Renal pelvis (tissue), 3 donors: ENCODE measurements around the gene EFNA2. TPM values are rescaled to one million over a fixed set of nuclear protein-coding genes. Genes with fewer than 3 reads are reported as not detected.

ENCODE experiments used
- polyA plus RNA-seq, 3 donors: library from polyadenylated mRNA; unstranded; fragments of 120-200 nt; gene quantifications; one replicate each; pipeline ENCODE4 v1.2.1, GENCODE V29; 2013; ENCODE audit not compliant: insufficient read length in 3 of 3

The EFNA2 gene
- polyA plus RNA-seq, 3 donors = 2.2 to 4.4 (median 3.8) TPM

Other genes starting within 250 kb of the EFNA2 start
- gene ABCA7, start 245.8 kb upstream of the EFNA2 start, polyA plus RNA-seq = 10 to 100 TPM in 1 of 3 donors, 1 to 10 TPM in 2; 8.9 to 11.6 (median 9.6) TPM
- gene ARHGAP45, start 218.7 kb upstream of the EFNA2 start, polyA plus RNA-seq = 10 to 100 TPM in 2 of 3 donors, 1 to 10 TPM in 1; 10.0 to 14.9 (median 14.8) TPM
- gene POLR2E, start 190.5 kb upstream of the EFNA2 start, polyA plus RNA-seq = 100 to 1,000 TPM; 162 to 168 (median 165) TPM
- 100 to 1,000 TPM; 246 to 301 (median 294) TPM for gene GPX4, start 181.9 kb upstream of the EFNA2 start, polyA plus RNA-seq
- gene SBNO2, start 111.6 kb upstream of the EFNA2 start, polyA plus RNA-seq = 10 to 100 TPM; 18.1 to 22.1 (median 20.2) TPM
- 10 to 100 TPM; 57.3 to 65.3 (median 60.8) TPM for gene STK11, start 80.1 kb upstream of the EFNA2 start, polyA plus RNA-seq
- 1 to 10 TPM; 2.0 to 3.2 (median 2.7) TPM for gene CBARP, start 47.9 kb upstream of the EFNA2 start, polyA plus RNA-seq
- gene ATP5F1D, start 44.1 kb upstream of the EFNA2 start, polyA plus RNA-seq = 100 to 1,000 TPM; 119 to 152 (median 149) TPM
- gene MIDN, start 37.3 kb upstream of the EFNA2 start, polyA plus RNA-seq = 10 to 100 TPM; 66.2 to 74.7 (median 68.1) TPM
- gene CIRBP, start 16.5 kb upstream of the EFNA2 start, polyA plus RNA-seq = 100 to 1,000 TPM; 778 to 993 (median 799) TPM
- gene FAM174C, start 10.3 kb upstream of the EFNA2 start, polyA plus RNA-seq = 10 to 100 TPM; 25.3 to 28.7 (median 28.5) TPM
- gene NDUFS7, start 98.0 kb downstream of the EFNA2 start, polyA plus RNA-seq = 10 to 100 TPM; 76.0 to 98.5 (median 94.2) TPM
- 10 to 100 TPM; 31.5 to 42.9 (median 42.9) TPM for gene GAMT, start 115.7 kb downstream of the EFNA2 start, polyA plus RNA-seq
- 10 to 100 TPM; 85.2 to 99.4 (median 98.2) TPM for gene DAZAP1, start 121.7 kb downstream of the EFNA2 start, polyA plus RNA-seq
- gene RPS15, start 152.5 kb downstream of the EFNA2 start, polyA plus RNA-seq = 100 to 1,000 TPM; 716 to 925 (median 791) TPM
- 1 to 10 TPM; 1.3 to 1.9 (median 1.7) TPM for gene APC2, start 164.2 kb downstream of the EFNA2 start, polyA plus RNA-seq
- 10 to 100 TPM; 29.1 to 39.1 (median 32.8) TPM for gene C19orf25, start 193.3 kb downstream of the EFNA2 start, polyA plus RNA-seq
- gene PCSK4, start 204.5 kb downstream of the EFNA2 start, polyA plus RNA-seq = 1 to 10 TPM; 8.2 to 9.8 (median 8.6) TPM
- 10 to 100 TPM; 24.2 to 33.2 (median 26.3) TPM for gene REEP6, start 205.3 kb downstream of the EFNA2 start, polyA plus RNA-seq
- gene ADAMTSL5, start 227.1 kb downstream of the EFNA2 start, polyA plus RNA-seq = 1 to 10 TPM in 1 of 3 donors, under 1 TPM in 2; 0.47 to 1.4 (median 0.78) TPM
- under 1 TPM; 0.20 to 0.46 (median 0.31) TPM for gene PLK5, start 238.2 kb downstream of the EFNA2 start, polyA plus RNA-seq